Epithelial cell of esophagus (primary cell): ENCODE results near the gene ETV7.

Experiments
- DNase-seq: peaks from one replicate; pipeline ENCODE4 v3.0.0; 2010; ENCODE audit warnings: low read depth
- H3K4me3 ChIP-seq: 2 replicates; pipeline ENCODE4 v1.5.1; 2011; ENCODE audit warnings: mild to moderate bottlenecking, low read length, control low read depth
- CTCF ChIP-seq: IDR thresholded peaks from 2 replicates; pipeline ENCODE4 v1.5.1; 2011; ENCODE audit warnings: low read depth, mild to moderate bottlenecking, low read length, control low read depth, inconsistent platforms; ENCODE audit not compliant: insufficient read depth; ENCODE audit errors: missing control alignments

Gene ETV7

GRCh38 chr6:36324191-36324590 lies 63.3 kb downstream of the ETV7 start:
- H3K4me3 ChIP-seq: no peak overlapping the region
- TF ChIP-seq CTCF: no peak
- DNase-seq: no peak

GRCh38 chr6:36323062-36323461 lies 64.4 kb downstream of the ETV7 start:
- DNase-seq: no peak
- no peak overlapping the region for H3K4me3 ChIP-seq
- no peak for TF ChIP-seq CTCF

GRCh38 chr6:36322591-36322990 lies 64.9 kb downstream of the ETV7 start:
- no peak for DNase-seq
- no peak for TF ChIP-seq CTCF
- no peak overlapping the region for H3K4me3 ChIP-seq

GRCh38 chr6:36320475-36320874 lies 67.0 kb downstream of the ETV7 start:
- no peak overlapping the region for H3K4me3 ChIP-seq
- TF ChIP-seq CTCF: no peak
- peak; percentile 26 for DNase-seq

- no peak overlapping the region for H3K4me3 ChIP-seq
- TF ChIP-seq CTCF: no peak
- DNase-seq: no peak
Measured at GRCh38 chr6:36319821-36320220, 67.6 kb downstream of the ETV7 start.

- DNase-seq: no peak
- H3K4me3 ChIP-seq: no peak overlapping the region
- no peak for TF ChIP-seq CTCF
Measured at GRCh38 chr6:36319436-36319762, 68.1 kb downstream of the ETV7 start.

GRCh38 chr6:36318690-36319435 lies 68.6 kb downstream of the ETV7 start:
- H3K4me3 ChIP-seq: no peak overlapping the region
- no peak for TF ChIP-seq CTCF
- no peak for DNase-seq
